Fibroblast of lung (primary cell): Measurements from ENCODE around the gene PROX2. TPM values are rescaled to one million over a fixed set of nuclear protein-coding genes. Genes with fewer than 3 reads are reported as not detected.

Source experiments
- DNase-seq, 2 donors: peaks; one replicate each; pipeline versions ENCODE4 v3.0.0 to v3.0.0-alpha.2; 2010; ENCODE audit warnings: low read depth in 2 of 2
- H2AFZ ChIP-seq: 2 replicates; pipeline ENCODE4 v1.5.1; 2012; ENCODE audit warnings: low read length, control low read depth, inconsistent platforms
- H3K27ac ChIP-seq: 2 replicates; pipeline ENCODE4 v1.5.1; 2011; ENCODE audit warnings: low read length, control low read depth; ENCODE audit not compliant: insufficient read depth
- H3K27me3 ChIP-seq: 2 replicates; pipeline ENCODE4 v1.5.1; 2011; ENCODE audit warnings: mild to moderate bottlenecking, low read length; ENCODE audit not compliant: control insufficient read depth, insufficient read depth
- H3K36me3 ChIP-seq: 2 replicates; pipeline ENCODE4 v1.5.1; 2011; ENCODE audit warnings: low read length; ENCODE audit not compliant: control insufficient read depth, insufficient read depth
- H3K4me1 ChIP-seq: 2 replicates; pipeline ENCODE4 v1.5.1; 2011; ENCODE audit warnings: low read length; ENCODE audit not compliant: control insufficient read depth, insufficient read depth; ENCODE audit errors: extremely low read depth
- H3K4me2 ChIP-seq: 2 replicates; pipeline ENCODE4 v1.5.1; 2011; ENCODE audit warnings: low read length, control low read depth; ENCODE audit not compliant: insufficient read depth; ENCODE audit errors: extremely low read depth
- H3K4me3 ChIP-seq, 4 experiments: fragments of 200-600 bp in 1 of 4; sonication (generic) in 1 of 4; replicated peaks in 1 of 4; 2 replicates each; pipeline ENCODE4 v1.5.1; 2011 to 2016; ENCODE audit warnings: low read length in 4 of 4, low read depth in 3 of 4, mild to moderate bottlenecking in 3 of 4, control low read depth in 2 of 4, inconsistent platforms in 1 of 4, mixed read lengths in 1 of 4; ENCODE audit not compliant: insufficient read depth in 1 of 4; ENCODE audit errors: control extremely low read depth in 1 of 4
- H3K79me2 ChIP-seq: 2 replicates; pipeline ENCODE4 v1.5.1; 2012; ENCODE audit warnings: mild to moderate bottlenecking, low read length, inconsistent platforms; ENCODE audit not compliant: control insufficient read depth, insufficient read depth
- H3K9ac ChIP-seq: 2 replicates; pipeline ENCODE4 v1.5.1; 2011; ENCODE audit warnings: mild to moderate bottlenecking, low read length, control low read depth; ENCODE audit not compliant: insufficient read depth
- H3K9me3 ChIP-seq: 2 replicates; pipeline ENCODE4 v1.5.1; 2012; ENCODE audit warnings: low read depth, low read length; ENCODE audit not compliant: control insufficient read depth, insufficient read depth
- H4K20me1 ChIP-seq: 2 replicates; pipeline ENCODE4 v1.5.1; 2011; ENCODE audit warnings: low read length; ENCODE audit not compliant: control insufficient read depth, insufficient read depth; ENCODE audit errors: extremely low read depth
- EZH2 ChIP-seq: IDR thresholded peaks from 2 replicates; pipeline ENCODE4 v1.5.1; 2012; ENCODE audit warnings: low read length, control low read depth, mild to moderate bottlenecking; ENCODE audit errors: missing control alignments
- polyA plus RNA-seq, 2 donors: library from polyadenylated mRNA; depleted of rRNA in 1 of 2; stranded (reverse) in 1 of 2; unstranded in 1 of 2; fragments of >200 nt; gene quantifications; 2 replicates each; pipeline ENCODE4 v1.2.1, GENCODE V29; 2011 to 2012; ENCODE audit warnings: missing spikeins in 1 of 2
- total RNA-seq: library from RNA; depleted of rRNA; stranded (reverse); fragments of >200 nt; gene quantifications from 2 replicates; pipeline ENCODE4 v1.2.1, GENCODE V29; 2014
- TF ChIP-seq, protein P1 (sequence below), 2 donors: IDR thresholded peaks in 1 of 2; conservative IDR thresholded peaks in 1 of 2; 1 replicate in 1 of 2; 2 replicates in 1 of 2; pipeline ENCODE4 v1.5.1; 2011 to 2012; ENCODE audit warnings: low read length in 2 of 2, control low read depth in 1 of 2, inconsistent platforms in 1 of 2, low read depth in 1 of 2, mild to moderate bottlenecking in 1 of 2

The PROX2 gene
- total and polyA plus RNA-seq, 2 donors (not counting 1 experiment from before 2014, with no cell fraction given) = 0.01 TPM; not detected in 1

DNA sequence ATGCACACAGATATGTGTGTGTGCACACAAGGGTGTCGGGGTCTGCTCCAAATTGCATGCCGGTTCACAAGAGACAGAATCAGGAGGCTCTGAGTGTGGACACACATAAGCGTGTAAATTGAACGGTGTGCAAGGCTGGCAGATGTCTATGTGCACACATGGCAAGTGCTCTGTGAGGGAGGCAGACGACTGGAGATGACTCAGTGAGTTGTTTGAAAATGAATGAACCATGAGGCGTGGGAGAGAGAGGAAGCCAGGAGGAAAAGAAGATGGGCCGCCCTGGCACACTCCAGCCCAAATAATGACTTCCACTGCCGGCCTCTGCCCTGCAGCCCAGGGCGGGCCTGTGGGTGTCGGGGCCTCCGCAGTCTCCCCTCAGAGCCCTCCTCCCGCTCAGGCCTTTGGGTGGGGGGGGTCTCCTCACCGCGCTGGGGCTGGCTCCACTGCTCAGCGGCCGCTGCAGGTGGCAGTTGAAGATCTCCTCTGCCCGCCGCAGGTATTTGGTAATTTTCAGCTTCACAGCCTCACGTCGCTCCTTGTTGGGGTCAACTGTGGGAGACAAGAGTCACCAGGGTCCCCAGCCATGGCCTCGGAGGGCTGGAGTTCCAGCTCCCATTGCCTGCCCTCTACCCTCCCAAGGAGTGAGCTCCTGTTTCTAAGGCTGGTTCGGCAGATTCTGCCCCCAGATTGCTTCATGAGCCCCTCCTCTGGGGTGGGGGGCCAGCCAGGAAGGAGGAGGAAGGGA lies 43.6 kb upstream of the PROX2 start:
- Histone ChIP-seq H4K20me1 (no peaks in the 10 kb centered on the region), H3K4me1 (peaks cover 4% of the 10 kb centered on the region), H3K79me2 (no peaks in the 10 kb centered on the region), H3K27me3 (no peaks in the 10 kb centered on the region), H3K4me2 (no peak overlapping the region), H3K36me3 (no peaks in the 10 kb centered on the region), H3K27ac (no peak overlapping the region), H3K9ac (no peak overlapping the region), H3K9me3 (no peaks in the 10 kb centered on the region), H2AFZ (no peak overlapping the region), H3K4me3 (no peak overlapping the region)
- DNase-seq = peak in 1 of 2 donors; percentile 54
- no peak for TF ChIP-seq EZH2
- TF ChIP-seq, protein P1, sequence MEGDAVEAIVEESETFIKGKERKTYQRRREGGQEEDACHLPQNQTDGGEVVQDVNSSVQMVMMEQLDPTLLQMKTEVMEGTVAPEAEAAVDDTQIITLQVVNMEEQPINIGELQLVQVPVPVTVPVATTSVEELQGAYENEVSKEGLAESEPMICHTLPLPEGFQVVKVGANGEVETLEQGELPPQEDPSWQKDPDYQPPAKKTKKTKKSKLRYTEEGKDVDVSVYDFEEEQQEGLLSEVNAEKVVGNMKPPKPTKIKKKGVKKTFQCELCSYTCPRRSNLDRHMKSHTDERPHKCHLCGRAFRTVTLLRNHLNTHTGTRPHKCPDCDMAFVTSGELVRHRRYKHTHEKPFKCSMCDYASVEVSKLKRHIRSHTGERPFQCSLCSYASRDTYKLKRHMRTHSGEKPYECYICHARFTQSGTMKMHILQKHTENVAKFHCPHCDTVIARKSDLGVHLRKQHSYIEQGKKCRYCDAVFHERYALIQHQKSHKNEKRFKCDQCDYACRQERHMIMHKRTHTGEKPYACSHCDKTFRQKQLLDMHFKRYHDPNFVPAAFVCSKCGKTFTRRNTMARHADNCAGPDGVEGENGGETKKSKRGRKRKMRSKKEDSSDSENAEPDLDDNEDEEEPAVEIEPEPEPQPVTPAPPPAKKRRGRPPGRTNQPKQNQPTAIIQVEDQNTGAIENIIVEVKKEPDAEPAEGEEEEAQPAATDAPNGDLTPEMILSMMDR (conservative IDR thresholded peaks at IDR 0.05 in 1 of 2, IDR thresholded peaks at IDR 0.05 in 1 of 2; ENCODE audit: low read depth in 1 of 2, low read length in 2 of 2) = no peak

DNA sequence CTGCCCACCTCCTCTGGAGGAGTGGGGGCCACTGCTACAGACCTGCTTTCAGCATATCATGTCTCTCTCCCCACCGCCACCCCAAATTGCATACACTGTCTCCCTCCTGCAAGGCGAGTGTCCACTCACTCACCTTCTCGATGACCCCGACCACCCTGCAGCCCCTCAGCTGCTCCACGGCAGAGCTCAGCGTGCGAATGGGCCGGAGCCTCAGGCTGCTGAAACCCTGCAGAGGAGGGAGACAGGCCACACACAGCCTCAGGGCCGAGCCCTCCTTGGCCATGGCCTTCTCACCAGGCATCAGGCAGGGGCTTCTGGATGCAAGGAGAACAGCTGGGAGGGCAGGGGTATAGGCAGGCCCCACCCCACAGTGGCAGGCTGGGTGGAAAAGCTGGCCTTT lies 42.4 kb upstream of the PROX2 start:
- no peak overlapping the region for H3K9ac ChIP-seq
- no peaks in the 10 kb centered on the region for H3K9me3 ChIP-seq
- H3K79me2 ChIP-seq = no peaks in the 10 kb centered on the region
- no peak for DNase-seq
- peaks cover 4% of the 10 kb centered on the region for H3K4me1 ChIP-seq
- H4K20me1 ChIP-seq = no peaks in the 10 kb centered on the region
- H3K4me2 ChIP-seq = no peak overlapping the region
- no peak for TF ChIP-seq EZH2
- TF ChIP-seq, protein P1 (conservative IDR thresholded peaks at IDR 0.05 in 1 of 2, IDR thresholded peaks at IDR 0.05 in 1 of 2; ENCODE audit: low read depth in 1 of 2, low read length in 2 of 2) = no peak
- H3K36me3 ChIP-seq = no peaks in the 10 kb centered on the region
- H3K27ac ChIP-seq = no peak overlapping the region
- H3K4me3 ChIP-seq = no peak overlapping the region
- no peak overlapping the region for H2AFZ ChIP-seq
- no peaks in the 10 kb centered on the region for H3K27me3 ChIP-seq

DNA sequence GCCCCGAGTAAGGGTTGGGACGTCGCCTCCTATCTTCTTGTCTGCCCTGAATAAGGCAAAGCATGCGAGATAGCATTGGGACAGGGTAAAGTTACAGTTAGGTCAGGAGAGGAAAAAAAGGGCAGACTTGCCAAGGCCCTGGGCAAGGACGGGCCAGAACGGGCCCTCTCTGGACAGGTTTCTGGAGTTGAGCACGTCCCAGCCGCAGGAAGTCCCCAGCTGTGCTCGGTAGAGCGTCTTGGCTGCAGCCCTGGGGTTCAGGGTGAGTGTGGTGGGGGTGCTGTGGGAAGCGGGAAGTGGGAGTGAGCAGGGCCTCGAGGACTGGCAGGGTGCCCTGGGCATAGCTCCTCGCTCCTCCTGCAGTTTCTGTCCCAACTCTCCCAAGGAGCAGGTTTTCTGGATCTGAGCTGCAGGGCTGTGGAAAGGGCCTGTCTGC lies 41.7 kb upstream of the PROX2 start:
- peak in 1 of 2 donors; percentile 13 for DNase-seq
- H2AFZ ChIP-seq = no peak overlapping the region

More for the DNA sequence above, 41.7 kb upstream of the PROX2 start:
- Histone ChIP-seq H3K36me3 (no peaks in the 10 kb centered on the region), H3K9ac (no peak overlapping the region), H3K79me2 (no peaks in the 10 kb centered on the region), H4K20me1 (no peaks in the 10 kb centered on the region), H3K9me3 (no peaks in the 10 kb centered on the region), H3K4me1 (peaks cover 4% of the 10 kb centered on the region), H3K27me3 (no peaks in the 10 kb centered on the region), H3K27ac (no peak overlapping the region), H3K4me2 (no peak overlapping the region), H3K4me3 (no peak overlapping the region)
- TF ChIP-seq EZH2 = no peak
- TF ChIP-seq, protein P1 (conservative IDR thresholded peaks at IDR 0.05 in 1 of 2, IDR thresholded peaks at IDR 0.05 in 1 of 2; ENCODE audit: low read depth in 1 of 2, low read length in 2 of 2) = no peak
